Neural progenitor cell (in vitro differentiated cells): Measurements from ENCODE around the gene PPM1H. TPM values are rescaled to one million over a fixed set of nuclear protein-coding genes. Genes with fewer than 3 reads are reported as not detected.

Experiments
- DNase-seq: peaks from one replicate; pipeline ENCODE4 v3.0.0-alpha.2; 2016; ENCODE audit warnings: low spot score
- H2AFZ ChIP-seq: fragments of 200-600 bp; sonication (generic); replicated peaks from 2 replicates; pipeline ENCODE4 v1.6.1; 2016; ENCODE audit warnings: antibody characterized with exemption
- H3F3A ChIP-seq: fragments of 200-600 bp; sonication (generic); 2 replicates; pipeline ENCODE4 v1.6.1; 2016; ENCODE audit warnings: antibody characterized with exemption, low read depth
- H3K27ac ChIP-seq: fragments of 200-600 bp; sonication (generic); 2 replicates; pipeline ENCODE4 v1.5.1; 2016; ENCODE audit warnings: mild to moderate bottlenecking
- H3K27me3 ChIP-seq: fragments of 200-600 bp; sonication (generic); 2 replicates; pipeline ENCODE4 v1.6.1; 2016; ENCODE audit warnings: mild to moderate bottlenecking, moderate library complexity
- H3K36me3 ChIP-seq: fragments of 200-600 bp; sonication (generic); 2 replicates; pipeline ENCODE4 v1.5.1; 2016
- H3K4me1 ChIP-seq: fragments of 200-600 bp; sonication (generic); 2 replicates; pipeline ENCODE4 v1.6.1; 2016; ENCODE audit warnings: mixed run types
- H3K4me2 ChIP-seq: fragments of 200-600 bp; sonication (generic); 2 replicates; pipeline ENCODE4 v1.6.1; 2016
- H3K4me3 ChIP-seq: fragments of 200-600 bp; sonication (generic); 2 replicates; pipeline ENCODE4 v1.5.1; 2016
- H3K79me2 ChIP-seq: fragments of 200-600 bp; sonication (generic); 2 replicates; pipeline ENCODE4 v1.6.1; 2016; ENCODE audit warnings: low read depth
- H3K9ac ChIP-seq: fragments of 200-600 bp; sonication (generic); 2 replicates; pipeline ENCODE4 v1.6.1; 2016
- H3K9me3 ChIP-seq: fragments of 200-600 bp; sonication (generic); 2 replicates; pipeline ENCODE4 v1.5.1; 2016; ENCODE audit warnings: low read depth
- H4K20me1 ChIP-seq: fragments of 200-600 bp; sonication (generic); 2 replicates; pipeline ENCODE4 v1.6.1; 2016; ENCODE audit warnings: low read depth
- H3K27ac Mint-ChIP-seq: 3 replicates; pipeline ENCODE4 v1.8.0; 2021; ENCODE audit warnings: mixed read lengths
- H3K27me3 Mint-ChIP-seq: 2 replicates; pipeline ENCODE4 v1.8.0; 2022; ENCODE audit warnings: low read depth, mild to moderate bottlenecking, inconsistent platforms, moderate library complexity, mixed read lengths; ENCODE audit not compliant: insufficient read depth
- H3K36me3 Mint-ChIP-seq: 3 replicates; pipeline ENCODE4 v1.8.0; 2021; ENCODE audit warnings: mixed read lengths
- H3K4me1 Mint-ChIP-seq: 3 replicates; pipeline ENCODE4 v1.8.0; 2021; ENCODE audit warnings: mixed read lengths
- H3K4me3 Mint-ChIP-seq: 3 replicates; pipeline ENCODE4 v1.8.0; 2021; ENCODE audit warnings: mild to moderate bottlenecking, moderate library complexity, mixed read lengths
- H3K9me3 Mint-ChIP-seq: 3 replicates; pipeline ENCODE4 v1.8.0; 2020; ENCODE audit warnings: mixed read lengths
- CTCF ChIP-seq: fragments of 200-600 bp; sonication (generic); IDR thresholded peaks from 2 replicates; pipeline ENCODE4 v1.5.1; 2017; ENCODE audit warnings: antibody characterized with exemption, mild to moderate bottlenecking
- EZH2 ChIP-seq: fragments of 200-600 bp; sonication (generic); IDR thresholded peaks from 2 replicates; pipeline ENCODE4 v1.6.1; 2017; ENCODE audit warnings: antibody characterized with exemption, mild to moderate bottlenecking, moderate library complexity
- EZH2phosphoT487 ChIP-seq: fragments of 200-600 bp; sonication (generic); IDR thresholded peaks from 2 replicates; pipeline ENCODE4 v1.6.1; 2017; ENCODE audit warnings: antibody characterized with exemption
- total RNA-seq: library from RNA; depleted of rRNA; stranded (reverse); fragments of >200 nt; gene quantifications from 2 replicates; pipeline ENCODE4 v1.2.3, GENCODE V29; 2015; ENCODE audit warnings: low replicate concordance

Gene PPM1H
- total RNA-seq, 1 donor from 2014 or later = 4.6 TPM

- Mint-ChIP-seq H3K36me3 (peaks cover 8% of the 10 kb centered on the region), H3K4me3 (no peak overlapping the region), H3K27ac (peak overlapping the region; percentile 4), H3K9me3 (no peaks in the 10 kb centered on the region), H3K27me3 (peaks cover 4% of the 10 kb centered on the region), H3K4me1 (peaks cover 53% of the 10 kb centered on the region)
- Histone ChIP-seq H3K4me1 (peaks cover 20% of the 10 kb centered on the region), H3K36me3 (no peaks in the 10 kb centered on the region), H3K9me3 (no peaks in the 10 kb centered on the region), H3K4me3 (no peak overlapping the region), H3F3A (no peaks in the 10 kb centered on the region), H3K9ac (no peak overlapping the region), H2AFZ (peak overlapping the region; percentile 76), H4K20me1 (no peaks in the 10 kb centered on the region), H3K27ac (no peak overlapping the region), H3K4me2 (no peak overlapping the region), H3K79me2 (no peaks in the 10 kb centered on the region), H3K27me3 (no peaks in the 10 kb centered on the region)
- TF ChIP-seq EZH2 (no peak), EZH2phosphoT487 (no peak), CTCF (no peak)
- no peak for DNase-seq
Measured at GRCh38 chr12:62739266-62740015, 195.5 kb downstream of the PPM1H start.

DNA sequence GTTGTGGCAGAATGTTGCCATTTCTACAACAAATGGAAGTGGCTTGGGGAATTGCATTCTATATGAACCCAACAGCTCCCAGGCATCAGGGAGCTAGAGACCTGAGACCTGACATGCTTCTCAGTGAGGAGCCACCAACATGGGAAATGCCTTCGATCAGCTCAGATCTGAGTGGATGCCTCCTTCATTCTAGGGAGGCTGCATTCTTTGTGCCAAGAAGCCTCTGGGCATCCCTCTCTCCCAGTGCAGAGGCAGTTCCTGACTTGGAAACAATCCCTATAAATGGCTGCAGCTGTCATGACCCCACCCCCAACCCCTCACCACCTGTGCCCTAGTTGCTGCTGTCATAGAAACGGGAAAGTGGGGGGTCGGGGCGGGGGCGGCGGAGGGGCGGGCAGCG, 196.3 kb downstream of the PPM1H start:
- H3K27ac Mint-ChIP-seq = no peak overlapping the region

DNA sequence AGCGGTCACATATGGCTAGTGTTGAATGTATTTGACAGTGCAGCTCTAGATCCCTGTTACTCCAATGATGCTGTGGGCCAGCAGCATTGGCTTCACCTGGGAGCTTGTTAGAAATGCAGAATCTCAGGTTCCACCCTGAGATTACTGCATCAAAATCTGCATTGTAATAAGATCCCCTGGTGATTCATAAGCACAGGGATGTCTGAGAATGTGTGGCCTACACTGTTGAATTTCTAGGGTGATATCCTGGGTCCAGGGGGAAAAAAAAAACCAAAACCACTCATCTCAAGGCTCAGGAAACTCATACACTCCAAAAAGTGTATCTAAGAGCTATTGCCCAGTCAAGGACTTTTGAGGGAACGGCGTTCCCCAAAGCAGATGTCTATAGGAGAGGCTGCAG, 196.8 kb downstream of the PPM1H start:
- no peaks in the 10 kb centered on the region for H3K9me3 Mint-ChIP-seq
- no peak overlapping the region for H3K4me3 Mint-ChIP-seq
- Histone ChIP-seq H3K36me3 (no peaks in the 10 kb centered on the region), H2AFZ (no peak overlapping the region), H3K27ac (no peak overlapping the region), H3K9me3 (no peaks in the 10 kb centered on the region), H3F3A (no peaks in the 10 kb centered on the region), H3K4me1 (peaks cover 26% of the 10 kb centered on the region), H3K4me2 (no peak overlapping the region), H3K27me3 (no peaks in the 10 kb centered on the region), H3K4me3 (no peak overlapping the region), H3K79me2 (no peaks in the 10 kb centered on the region), H3K9ac (no peak overlapping the region), H4K20me1 (no peaks in the 10 kb centered on the region)
- H3K27me3 Mint-ChIP-seq = peaks cover 4% of the 10 kb centered on the region
- DNase-seq = no peak
- TF ChIP-seq EZH2 (no peak), CTCF (no peak), EZH2phosphoT487 (no peak)
- H3K27ac Mint-ChIP-seq = no peak overlapping the region
- peaks cover 57% of the 10 kb centered on the region for H3K4me1 Mint-ChIP-seq
- peaks cover 8% of the 10 kb centered on the region for H3K36me3 Mint-ChIP-seq

More for the DNA sequence above, 196.3 kb downstream of the PPM1H start:
- Mint-ChIP-seq H3K4me1 (peaks cover 56% of the 10 kb centered on the region), H3K36me3 (peaks cover 8% of the 10 kb centered on the region), H3K4me3 (no peak overlapping the region), H3K9me3 (no peaks in the 10 kb centered on the region), H3K27me3 (peaks cover 4% of the 10 kb centered on the region)
- Histone ChIP-seq H3F3A (no peaks in the 10 kb centered on the region), H3K27ac (no peak overlapping the region), H3K4me1 (peaks cover 25% of the 10 kb centered on the region), H3K4me3 (no peak overlapping the region), H3K4me2 (no peak overlapping the region), H3K27me3 (no peaks in the 10 kb centered on the region), H2AFZ (no peak overlapping the region), H3K9ac (no peak overlapping the region), H3K36me3 (no peaks in the 10 kb centered on the region), H4K20me1 (no peaks in the 10 kb centered on the region), H3K9me3 (no peaks in the 10 kb centered on the region), H3K79me2 (no peaks in the 10 kb centered on the region)
- DNase-seq = no peak
- no peak for TF ChIP-seq CTCF
- TF ChIP-seq EZH2 = no peak
- TF ChIP-seq EZH2phosphoT487 = no peak
